Measurements from ENCODE around the gene CITED2. TPM values are rescaled to one million over a fixed set of nuclear protein-coding genes. Genes with fewer than 3 reads are reported as not detected.
A peak's percentile ranks its signal among the peaks of the same experiment; 100 is the strongest.
"Not testable (repeated sequence)": the region's sequence is repeated elsewhere in the genome, so short reads cannot be mapped to it uniquely, and the experiment has no call there.

Gene CITED2
- total RNA-seq, 6 donors from 2014 or later = 103 to 364 (median 228) TPM

- no peaks in the 10 kb centered on the region for H3K27me3 ChIP-seq
- H3K4me1 ChIP-seq = peaks cover 17 to 23% (median 21%) of the 10 kb centered on the region in 4 donors
- H3K9me3 ChIP-seq = no peaks in the 10 kb centered on the region
- no peaks in the 10 kb centered on the region for H3K36me3 ChIP-seq
- 65 to 69% methylated on average over 3 of the region's 3 CpGs for WGBS, 2 donors
- DNase-seq = no peak
- no peak overlapping the region for H3K4me3 ChIP-seq
- TF ChIP-seq POLR2A (IDR thresholded peaks at IDR 0.05) (no peak), POLR2AphosphoS5 (IDR thresholded peaks at IDR 0.05) (no peak), EP300 (IDR thresholded peaks at IDR 0.05) (no peak), CTCF (IDR thresholded peaks at IDR 0.05) (no peak)
- H3K27ac ChIP-seq = no peak overlapping the region
- ATAC-seq (ENCODE audit: low FRiP score in 2 of 2) = no peak
These were observed 9.5 kb downstream of the CITED2 start for GRCh38 chr6:139364982-139365379.

- Histone ChIP-seq H3K4me1 (peaks cover 12 to 18% (median 18%) of the 10 kb centered on the region in 4 donors), H3K36me3 (no peaks in the 10 kb centered on the region), H3K27ac (no peak overlapping the region), H3K9me3 (no peaks in the 10 kb centered on the region), H3K27me3 (no peaks in the 10 kb centered on the region), H3K4me3 (no peak overlapping the region)
- ATAC-seq (ENCODE audit: low FRiP score in 2 of 2) (peak in 1 of 2 donors; percentile 78), DNase-seq (no peak)
- 49 to 55% methylated on average over 4 of the region's 4 CpGs for WGBS, 2 donors
- TF ChIP-seq CTCF (IDR thresholded peaks at IDR 0.05) (peak; percentile 53 to 83 (median 76)), POLR2A (IDR thresholded peaks at IDR 0.05) (no peak), EP300 (IDR thresholded peaks at IDR 0.05) (no peak), POLR2AphosphoS5 (IDR thresholded peaks at IDR 0.05) (no peak)
These were observed 10.0 kb downstream of the CITED2 start for GRCh38 chr6:139364302-139364981.

GRCh38 chr6:139363797-139364196 is 10.7 kb downstream of the CITED2 start:
- peaks cover 6 to 13% (median 11%) of the 10 kb centered on the region in 4 donors for H3K4me1 ChIP-seq
- not testable (repeated sequence) for H3K4me3 ChIP-seq; H3K9me3 ChIP-seq; H3K36me3 ChIP-seq; H3K27ac ChIP-seq; H3K27me3 ChIP-seq; ATAC-seq (ENCODE audit: low FRiP score in 2 of 2); DNase-seq
- WGBS, 2 donors = 81 to 88% methylated on average over 5 of the region's 5 CpGs

- WGBS, 2 donors = 77% methylated on average over 1 of the region's 1 CpG
- not testable (repeated sequence) for H3K27me3 ChIP-seq; DNase-seq; H3K36me3 ChIP-seq; H3K4me3 ChIP-seq; ATAC-seq (ENCODE audit: low FRiP score in 2 of 2); H3K27ac ChIP-seq; H3K9me3 ChIP-seq; H3K4me1 ChIP-seq
These were observed 11.3 kb downstream of the CITED2 start for GRCh38 chr6:139363123-139363522.

- Histone ChIP-seq H3K27me3 (no peaks in the 10 kb centered on the region), H3K4me1 (no peaks in the 10 kb centered on the region), H3K9me3 (no peaks in the 10 kb centered on the region), H3K4me3 (no peak overlapping the region), H3K27ac (no peak overlapping the region), H3K36me3 (no peaks in the 10 kb centered on the region)
- ATAC-seq (ENCODE audit: low FRiP score in 2 of 2) = peak in 1 of 2 donors; percentile 36
- DNase-seq = no peak
- TF ChIP-seq EP300 (IDR thresholded peaks at IDR 0.05) = no peak
- no peak for TF ChIP-seq POLR2AphosphoS5 (IDR thresholded peaks at IDR 0.05)
- no peak for TF ChIP-seq POLR2A (IDR thresholded peaks at IDR 0.05)
- TF ChIP-seq CTCF (IDR thresholded peaks at IDR 0.05) = no peak
- 50 to 57% methylated on average over 2 of the region's 2 CpGs for WGBS, 2 donors
These were observed 13.2 kb downstream of the CITED2 start for GRCh38 chr6:139361211-139361610.

- H3K9me3 ChIP-seq = no peaks in the 10 kb centered on the region
- ATAC-seq (ENCODE audit: low FRiP score in 2 of 2) = no peak
- H3K27me3 ChIP-seq = no peaks in the 10 kb centered on the region
- no peaks in the 10 kb centered on the region for H3K36me3 ChIP-seq
- H3K4me1 ChIP-seq = no peaks in the 10 kb centered on the region
- WGBS, 2 donors = 95 to 96% methylated on average over 2 of the region's 2 CpGs
- no peak overlapping the region for H3K4me3 ChIP-seq
- DNase-seq = no peak
- TF ChIP-seq CTCF (IDR thresholded peaks at IDR 0.05) = no peak
- no peak for TF ChIP-seq POLR2AphosphoS5 (IDR thresholded peaks at IDR 0.05)
- no peak for TF ChIP-seq EP300 (IDR thresholded peaks at IDR 0.05)
- TF ChIP-seq POLR2A (IDR thresholded peaks at IDR 0.05) = no peak
- H3K27ac ChIP-seq = no peak overlapping the region
These were observed 17.5 kb downstream of the CITED2 start for GRCh38 chr6:139356924-139357323.
